Measurements from ENCODE around the gene SLC41A3. TPM values are rescaled to one million over a fixed set of nuclear protein-coding genes. Genes with fewer than 3 reads are reported as not detected.

The SLC41A3 gene
- total and polyA plus RNA-seq, 2 of the 8 experiments (the other 6 are each of a cell fraction or from before 2014, with no cell fraction given), result 30.2 to 56.4 TPM

- H3K27me3 ChIP-seq (replicated peaks in 1 of 4; ENCODE audit: control insufficient read depth in 3 of 4, extremely low read depth in 1 of 4, insufficient read depth in 3 of 4, low read length in 3 of 4), result no peaks in the 10 kb centered on the region
- no peak overlapping the region for H3K23ac ChIP-seq (ENCODE audit: insufficient read length)
- H3K9me3 ChIP-seq (ENCODE audit: insufficient read depth in 2 of 2, low read depth in 1 of 2, low read length in 1 of 2), result peaks cover 0 to 3% of the 10 kb centered on the region in 2 experiments; a peak in 1 of 4 replicates
- no peaks in the 10 kb centered on the region for H3K79me2 ChIP-seq (ENCODE audit: control insufficient read depth in 1 of 2, insufficient read depth in 2 of 2, low read length in 2 of 2)
- H3K79me1 ChIP-seq (ENCODE audit: low read depth, low read length), result no peaks in the 10 kb centered on the region
- H2BK12ac ChIP-seq (ENCODE audit: low read depth, low read length), result no peak overlapping the region
- no peak overlapping the region for H3K4ac ChIP-seq (replicated peaks; ENCODE audit: insufficient read length, low read depth, low read length)
- no peak overlapping the region for H3K27ac ChIP-seq (ENCODE audit: low read depth, low read length)
- no peaks in the 10 kb centered on the region; a peak in 1 of 8 replicates for H3K36me3 ChIP-seq (ENCODE audit: control insufficient read depth in 2 of 4, insufficient read depth in 4 of 4, low read length in 3 of 4)
- H3K4me3 ChIP-seq (ENCODE audit: extremely low read depth in 1 of 4, insufficient read depth in 2 of 4, low read depth in 3 of 4, low read length in 4 of 4), result no peak overlapping the region
- H2AK5ac ChIP-seq (ENCODE audit: low read depth, low read length), result no peak overlapping the region
- TF ChIP-seq PHF8 (conservative IDR thresholded peaks at IDR 0.05; ENCODE audit: low read depth, low read length), result no peak
- TF ChIP-seq GABPA (IDR thresholded peaks at IDR 0.05; ENCODE audit: borderline replicate concordance, insufficient read depth, low read length), result no peak
- no peak for TF ChIP-seq USF2 (IDR thresholded peaks at IDR 0.05; ENCODE audit: low read length)
- no peak for TF ChIP-seq SIRT6 (IDR thresholded peaks at IDR 0.05; ENCODE audit: low read length)
- no peak for TF ChIP-seq TAF1 (IDR thresholded peaks at IDR 0.05; ENCODE audit: low read depth, low read length)
- no peak for TF ChIP-seq YY1 (IDR thresholded peaks at IDR 0.05; ENCODE audit: low read depth, low read length)
- no peak for TF ChIP-seq SRF (IDR thresholded peaks at IDR 0.05; ENCODE audit: low read depth, low read length)
- TF ChIP-seq SAP30 (IDR thresholded peaks at IDR 0.05; ENCODE audit: insufficient read depth, insufficient replicate concordance, low read length), result no peak
- no peak for TF ChIP-seq JUND (IDR thresholded peaks at IDR 0.05; ENCODE audit: low read length)
- TF ChIP-seq POU5F1 (IDR thresholded peaks at IDR 0.05; ENCODE audit: low read depth, low read length), result no peak
- TF ChIP-seq JUN (IDR thresholded peaks at IDR 0.05; ENCODE audit: low read depth, low read length), result no peak
- no peak for TF ChIP-seq NRF1 (IDR thresholded peaks at IDR 0.05; ENCODE audit: low read depth, low read length)
- no peak for TF ChIP-seq EZH2 (IDR thresholded peaks at IDR 0.05; ENCODE audit: low read depth, low read length, severe bottlenecking)
- TF ChIP-seq RBBP5 (IDR thresholded peaks at IDR 0.05; ENCODE audit: borderline replicate concordance, low read depth, low read length), result no peak
- TF ChIP-seq BACH1 (IDR thresholded peaks at IDR 0.05; ENCODE audit: low read length), result no peak
- H2BK5ac ChIP-seq (ENCODE audit: low read depth, low read length), result no peak overlapping the region
- ChIA-PET POLR2A (ENCODE audit: partially characterized antibody) (no interaction called here), CTCF (ENCODE audit: partially characterized antibody) (interaction anchor here (1.0 to 1.3 kb wide), 2 partner anchors 30 to 54 kb away, joined by 3 to 4 read pairs; no protein-coding TSS in a partner anchor)
- H4K8ac ChIP-seq (ENCODE audit: extremely low read depth, insufficient read depth, low read length), result no peak overlapping the region
- H3K4me1 ChIP-seq (replicated peaks in 1 of 4; ENCODE audit: control insufficient read depth in 3 of 4, insufficient read depth in 4 of 4, low read length in 3 of 4), result no peaks in the 10 kb centered on the region
- no peak overlapping the region for H2AFZ ChIP-seq (ENCODE audit: low read length)
- no peak overlapping the region for H3K14ac ChIP-seq (ENCODE audit: insufficient read length)
- H2BK120ac ChIP-seq (replicated peaks; ENCODE audit: low read depth, low read length), result no peak overlapping the region
- no peak overlapping the region for H4K91ac ChIP-seq (replicated peaks; ENCODE audit: insufficient read length, low read length)
- H3K9ac ChIP-seq (replicated peaks in 1 of 4; ENCODE audit: extremely low read depth in 1 of 4, low read depth in 3 of 4, low read length in 3 of 4), result no peak overlapping the region
- H3K56ac ChIP-seq (replicated peaks; ENCODE audit: insufficient read length, low read depth, low read length), result no peak overlapping the region
- FAIRE-seq, result no peak
- H2BK20ac ChIP-seq (ENCODE audit: low read length), result no peak overlapping the region
- H3K23me2 ChIP-seq (ENCODE audit: low read depth, low read length), result no peaks in the 10 kb centered on the region
- H4K5ac ChIP-seq (ENCODE audit: insufficient read length, low read depth, low read length), result no peak overlapping the region
- H3K18ac ChIP-seq (ENCODE audit: extremely low read depth, low read length), result no peak overlapping the region
- DNase-seq (ENCODE audit: low read depth in 1 of 2, low spot score in 2 of 2), result no peak
- no peaks in the 10 kb centered on the region for H4K20me1 ChIP-seq (replicated peaks in 1 of 2; ENCODE audit: control insufficient read depth in 1 of 2, insufficient read depth in 2 of 2, low read length in 2 of 2)
- H2BK15ac ChIP-seq (ENCODE audit: low read length), result no peak overlapping the region
- H3K4me2 ChIP-seq (ENCODE audit: insufficient read depth in 1 of 2, low read depth in 2 of 2, low read length in 2 of 2), result no peak overlapping the region
These were observed 81.7 kb downstream of the SLC41A3 start for GRCh38 chr3:126002189-126002588.
